Right atrium auricular region (tissue), 2 donors: Measurements from ENCODE around the gene JMJD1C. TPM values are rescaled to one million over a fixed set of nuclear protein-coding genes. Genes with fewer than 3 reads are reported as not detected.

Experiments
- DNase-seq: peaks from one replicate; pipeline ENCODE4 v3.0.0-alpha.2; 2019; ENCODE audit warnings: low spot score
- H3K27ac ChIP-seq, 2 donors: fragments of 200-600 bp; sonication (generic); 1 replicate in 1 of 2; 2 replicates in 1 of 2; pipeline ENCODE4 v1.5.1; 2016 to 2019
- H3K27me3 ChIP-seq, 2 donors: fragments of 200-600 bp; sonication (generic); one replicate each; pipeline versions ENCODE4 v1.5.1 to v1.6.0; 2017 to 2019
- H3K36me3 ChIP-seq: fragments of 200-600 bp; sonication (generic); one replicate; pipeline ENCODE4 v1.5.1; 2016
- H3K4me1 ChIP-seq, 2 donors: fragments of 200-600 bp; sonication (generic); one replicate each; pipeline versions ENCODE4 v1.5.1 to v1.6.0; 2017 to 2019
- H3K4me3 ChIP-seq, 2 donors: fragments of 200-600 bp; sonication (generic); 1 replicate in 1 of 2; 2 replicates in 1 of 2; pipeline ENCODE4 v1.5.1; 2017 to 2019; ENCODE audit warnings: mild to moderate bottlenecking in 1 of 2, moderate library complexity in 1 of 2
- H3K9me3 ChIP-seq, 2 donors: fragments of 200-600 bp; sonication (generic); one replicate each; pipeline ENCODE4 v1.5.1; 2019
- CTCF ChIP-seq, 2 donors: fragments of 200-600 bp; sonication (generic); IDR thresholded peaks; one replicate each; pipeline ENCODE4 v1.5.1; 2019; ENCODE audit warnings: antibody characterized with exemption in 2 of 2
- total RNA-seq, 2 donors: library from RNA; depleted of rRNA; stranded (reverse); fragments of >200 nt; gene quantifications; one replicate each; pipeline ENCODE4 v1.1.0, GENCODE V29; 2016

The JMJD1C gene
- total RNA-seq, 2 donors from 2014 or later: 45.5 to 57.6 TPM

DNA sequence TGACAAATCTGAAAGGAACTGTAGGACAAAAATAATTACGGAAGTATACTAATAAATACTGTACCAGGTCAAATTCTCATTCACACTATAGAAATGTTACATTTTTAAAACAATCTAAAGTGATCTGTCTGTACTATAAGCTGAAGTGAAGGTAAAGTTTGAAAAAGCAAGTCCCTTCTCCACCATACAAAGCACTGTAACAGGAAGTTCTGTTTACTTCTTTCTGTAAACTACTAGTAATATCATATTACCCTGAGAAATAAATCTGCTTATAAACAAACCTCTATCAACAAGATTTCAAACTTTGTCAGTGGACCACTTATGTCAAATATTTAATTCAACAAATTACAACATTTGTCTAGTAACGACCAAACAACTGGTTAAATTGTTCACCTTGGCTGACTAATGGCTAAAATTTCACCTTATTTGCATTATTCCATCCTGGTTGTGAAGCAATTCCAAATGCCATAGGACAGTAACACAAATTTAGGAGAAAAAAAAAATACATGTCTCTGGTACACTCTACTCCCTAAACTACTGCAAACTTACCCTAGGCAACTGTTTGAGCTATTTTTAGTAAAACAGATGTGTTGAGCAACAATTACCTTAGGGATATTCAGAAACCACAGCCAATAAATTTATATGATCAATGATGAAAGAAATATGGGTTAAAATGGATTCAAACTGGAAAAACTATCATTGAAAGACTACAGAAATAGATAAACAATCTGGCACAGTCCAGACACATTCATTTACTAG is 206.7 kb downstream of the JMJD1C start:
- Histone ChIP-seq H3K27ac (peak overlapping the region in 1 of 2 donors; percentile 36), H3K4me1 (peaks cover 0 to 81% of the 10 kb centered on the region in 2 donors), H3K36me3 (peaks cover 13% of the 10 kb centered on the region), H3K9me3 (no peaks in the 10 kb centered on the region), H3K4me3 (no peak overlapping the region), H3K27me3 (no peaks in the 10 kb centered on the region)
- TF ChIP-seq CTCF (IDR thresholded peaks at IDR 0.05): no peak
- no peak for DNase-seq

GRCh38 chr10:63257778-63258177 is 208.0 kb downstream of the JMJD1C start:
- Histone ChIP-seq H3K9me3 (no peaks in the 10 kb centered on the region), H3K4me1 (peaks cover 0 to 74% of the 10 kb centered on the region in 2 donors), H3K36me3 (peaks cover 13% of the 10 kb centered on the region), H3K27me3 (no peaks in the 10 kb centered on the region), H3K4me3 (no peak overlapping the region), H3K27ac (peak overlapping the region in 1 of 2 donors; percentile 36)
- TF ChIP-seq CTCF (IDR thresholded peaks at IDR 0.05): no peak
- no peak for DNase-seq

GRCh38 chr10:63256009-63256773 is 209.6 kb downstream of the JMJD1C start:
- no peak overlapping the region for H3K4me3 ChIP-seq
- H3K9me3 ChIP-seq: no peaks in the 10 kb centered on the region
- TF ChIP-seq CTCF (IDR thresholded peaks at IDR 0.05): no peak
- H3K4me1 ChIP-seq: peaks cover 0 to 75% of the 10 kb centered on the region in 2 donors
- no peaks in the 10 kb centered on the region for H3K27me3 ChIP-seq
- peaks cover 11% of the 10 kb centered on the region for H3K36me3 ChIP-seq
- H3K27ac ChIP-seq: peak overlapping the region; percentile 32 to 65
- DNase-seq: no peak

GRCh38 chr10:63255316-63255715 is 210.5 kb downstream of the JMJD1C start:
- TF ChIP-seq CTCF (IDR thresholded peaks at IDR 0.05): no peak
- Histone ChIP-seq H3K27me3 (no peaks in the 10 kb centered on the region), H3K4me1 (peaks cover 0 to 74% of the 10 kb centered on the region in 2 donors), H3K4me3 (no peak overlapping the region), H3K9me3 (no peaks in the 10 kb centered on the region), H3K36me3 (peaks cover 3% of the 10 kb centered on the region), H3K27ac (peak overlapping the region in 1 of 2 donors; percentile 65)
- DNase-seq: no peak

GRCh38 chr10:63253040-63253439 is 212.7 kb downstream of the JMJD1C start:
- no peak overlapping the region for H3K27ac ChIP-seq
- peaks cover 0 to 52% of the 10 kb centered on the region in 2 donors for H3K4me1 ChIP-seq
- H3K4me3 ChIP-seq: no peak overlapping the region
- no peak for TF ChIP-seq CTCF (IDR thresholded peaks at IDR 0.05)
- DNase-seq: no peak
- no peaks in the 10 kb centered on the region for H3K9me3 ChIP-seq
- H3K36me3 ChIP-seq: no peaks in the 10 kb centered on the region
- H3K27me3 ChIP-seq: no peaks in the 10 kb centered on the region
